Endothelial cell of umbilical vein (primary cell): ENCODE results near the gene SLC1A7.

Source experiments
- EZH2 ChIP-seq: IDR thresholded peaks from 2 replicates; pipeline ENCODE4 v1.6.1; 2012; ENCODE audit warnings: borderline replicate concordance, low read depth, mild to moderate bottlenecking, moderate library complexity, low read length, inconsistent platforms; ENCODE audit not compliant: severe bottlenecking
- MYC ChIP-seq: IDR thresholded peaks from one replicate; pipeline ENCODE4 v1.6.1; 2011; ENCODE audit warnings: mild to moderate bottlenecking, low read depth, low read length
- POLR2A ChIP-seq: IDR thresholded peaks from 2 replicates; pipeline ENCODE4 v1.6.1; 2012; ENCODE audit warnings: low read depth, mild to moderate bottlenecking, control low read depth, low read length
- TF ChIP-seq, protein P1 (sequence below), 2 donors: IDR thresholded peaks; 1 replicate in 1 of 2; 2 replicates in 1 of 2; pipeline ENCODE4 v1.5.1; 2011; ENCODE audit warnings: low read length in 2 of 2, mild to moderate bottlenecking in 2 of 2, moderate library complexity in 2 of 2, control low read depth in 1 of 2, inconsistent platforms in 1 of 2, low read depth in 1 of 2; ENCODE audit not compliant: insufficient read depth in 1 of 2; ENCODE audit errors: extremely low read depth in 1 of 2

GRCh38 chr1:53091841-53092645 lies 50.4 kb downstream of the SLC1A7 start:
- TF ChIP-seq, protein P1, sequence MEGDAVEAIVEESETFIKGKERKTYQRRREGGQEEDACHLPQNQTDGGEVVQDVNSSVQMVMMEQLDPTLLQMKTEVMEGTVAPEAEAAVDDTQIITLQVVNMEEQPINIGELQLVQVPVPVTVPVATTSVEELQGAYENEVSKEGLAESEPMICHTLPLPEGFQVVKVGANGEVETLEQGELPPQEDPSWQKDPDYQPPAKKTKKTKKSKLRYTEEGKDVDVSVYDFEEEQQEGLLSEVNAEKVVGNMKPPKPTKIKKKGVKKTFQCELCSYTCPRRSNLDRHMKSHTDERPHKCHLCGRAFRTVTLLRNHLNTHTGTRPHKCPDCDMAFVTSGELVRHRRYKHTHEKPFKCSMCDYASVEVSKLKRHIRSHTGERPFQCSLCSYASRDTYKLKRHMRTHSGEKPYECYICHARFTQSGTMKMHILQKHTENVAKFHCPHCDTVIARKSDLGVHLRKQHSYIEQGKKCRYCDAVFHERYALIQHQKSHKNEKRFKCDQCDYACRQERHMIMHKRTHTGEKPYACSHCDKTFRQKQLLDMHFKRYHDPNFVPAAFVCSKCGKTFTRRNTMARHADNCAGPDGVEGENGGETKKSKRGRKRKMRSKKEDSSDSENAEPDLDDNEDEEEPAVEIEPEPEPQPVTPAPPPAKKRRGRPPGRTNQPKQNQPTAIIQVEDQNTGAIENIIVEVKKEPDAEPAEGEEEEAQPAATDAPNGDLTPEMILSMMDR (IDR thresholded peaks at IDR 0.05; ENCODE audit: extremely low read depth in 1 of 2, insufficient read depth in 1 of 2, low read depth in 1 of 2, low read length in 2 of 2), result no peak
- no peak for TF ChIP-seq MYC
- TF ChIP-seq EZH2, result no peak
- no peak for TF ChIP-seq POLR2A
